Liver (tissue), 9 donors: ENCODE data around the gene GNAO1. TPM values are rescaled to one million over a fixed set of nuclear protein-coding genes. Genes with fewer than 3 reads are reported as not detected.
A peak's percentile ranks its signal among the peaks of the same experiment; 100 is the strongest.

Experiments
- DNase-seq: peaks from one replicate; pipeline ENCODE4 v3.0.0-alpha.2; 2017; ENCODE audit warnings: low spot score
- H3K27ac ChIP-seq, 2 donors: one replicate each; pipeline ENCODE4 v1.7.0; 2013; ENCODE audit warnings: inconsistent platforms in 2 of 2, low read length in 2 of 2, control low read depth in 1 of 2, low read depth in 1 of 2, mild to moderate bottlenecking in 1 of 2
- H3K27me3 ChIP-seq, 4 donors: one replicate each; pipeline versions ENCODE4 v1.6.1 to v1.7.0; 2013; ENCODE audit warnings: low read length in 3 of 4, inconsistent platforms in 1 of 4, mild to moderate bottlenecking in 1 of 4, moderate library complexity in 1 of 4; ENCODE audit not compliant: control insufficient read depth in 4 of 4, insufficient read depth in 4 of 4
- H3K36me3 ChIP-seq, 4 donors: one replicate each; pipeline versions ENCODE4 v1.6.1 to v1.7.0; 2013; ENCODE audit warnings: low read length in 3 of 4, mild to moderate bottlenecking in 3 of 4, low read depth in 1 of 4, moderate library complexity in 1 of 4; ENCODE audit not compliant: control insufficient read depth in 4 of 4, insufficient read depth in 3 of 4
- H3K4me1 ChIP-seq, 4 donors: one replicate each; pipeline versions ENCODE4 v1.6.1 to v1.7.0; 2013; ENCODE audit warnings: low read length in 3 of 4, mild to moderate bottlenecking in 3 of 4, moderate library complexity in 1 of 4; ENCODE audit not compliant: control insufficient read depth in 4 of 4, insufficient read depth in 4 of 4
- H3K4me3 ChIP-seq, 3 donors: one replicate each; pipeline versions ENCODE4 v1.6.1 to v1.7.0; 2013; ENCODE audit warnings: low read length in 3 of 3, control low read depth in 1 of 3, low read depth in 1 of 3, mild to moderate bottlenecking in 1 of 3
- H3K9ac ChIP-seq, 2 donors: one replicate each; pipeline ENCODE4 v1.7.0; 2013; ENCODE audit warnings: low read length in 2 of 2, mild to moderate bottlenecking in 2 of 2, moderate library complexity in 2 of 2, control low read depth in 1 of 2, low read depth in 1 of 2
- H3K9me3 ChIP-seq, 4 donors: one replicate each; pipeline versions ENCODE4 v1.6.1 to v1.7.0; 2013; ENCODE audit warnings: low read length in 3 of 4; ENCODE audit not compliant: control insufficient read depth in 4 of 4
- EGR1 ChIP-seq, 2 donors: IDR thresholded peaks; 2 replicates each; pipeline ENCODE4 v1.6.1; 2016 to 2018; ENCODE audit warnings: antibody characterized with exemption in 2 of 2, low read depth in 2 of 2
- FOXA1 ChIP-seq: IDR thresholded peaks from 2 replicates; pipeline ENCODE4 v1.6.1; 2016; ENCODE audit warnings: antibody characterized with exemption
- FOXA2 ChIP-seq: IDR thresholded peaks from 2 replicates; pipeline ENCODE4 v1.6.1; 2016; ENCODE audit warnings: antibody characterized with exemption
- GABPA ChIP-seq, 2 donors: IDR thresholded peaks in 1 of 2; conservative IDR thresholded peaks in 1 of 2; 2 replicates each; pipeline ENCODE4 v1.6.1; 2016; ENCODE audit warnings: antibody characterized with exemption in 2 of 2, mild to moderate bottlenecking in 1 of 2, moderate library complexity in 1 of 2
- HNF4A ChIP-seq, 2 donors: conservative IDR thresholded peaks; 2 replicates each; pipeline ENCODE4 v1.6.1; 2016; ENCODE audit warnings: antibody characterized with exemption in 2 of 2, mild to moderate bottlenecking in 2 of 2
- HNF4G ChIP-seq: IDR thresholded peaks from 2 replicates; pipeline ENCODE4 v1.6.1; 2016; ENCODE audit warnings: antibody characterized with exemption
- JUND ChIP-seq, 2 donors: IDR thresholded peaks; 2 replicates each; pipeline ENCODE4 v1.6.1; 2016; ENCODE audit warnings: antibody characterized with exemption in 2 of 2
- NR2F2 ChIP-seq: IDR thresholded peaks from 2 replicates; pipeline ENCODE4 v1.6.1; 2016; ENCODE audit warnings: antibody characterized with exemption
- RAD21 ChIP-seq, 2 donors: IDR thresholded peaks; 2 replicates each; pipeline ENCODE4 v1.6.1; 2016; ENCODE audit warnings: antibody characterized with exemption in 2 of 2, mild to moderate bottlenecking in 2 of 2
- RXRA ChIP-seq, 2 donors: IDR thresholded peaks; 2 replicates each; pipeline ENCODE4 v1.6.1; 2017 to 2018; ENCODE audit warnings: antibody characterized with exemption in 2 of 2, mild to moderate bottlenecking in 1 of 2
- SP1 ChIP-seq: IDR thresholded peaks from 2 replicates; pipeline ENCODE4 v1.6.1; 2018; ENCODE audit warnings: antibody characterized with exemption, mild to moderate bottlenecking
- TAF1 ChIP-seq: conservative IDR thresholded peaks from 2 replicates; pipeline ENCODE4 v1.6.1; 2016; ENCODE audit warnings: antibody characterized with exemption, mild to moderate bottlenecking
- YY1 ChIP-seq: IDR thresholded peaks from 2 replicates; pipeline ENCODE4 v1.6.1; 2016; ENCODE audit warnings: antibody characterized with exemption, mild to moderate bottlenecking
- WGBS: extraction: QIAGEN DNeasy Blood & Tissue Kit; methylation state at CpG from one replicate; pipeline ENCODE4 v1.1.7; 2013; 5-methylcytosine and 5-hydroxymethylcytosine counted together
- polyA plus RNA-seq, 2 donors: library from polyadenylated mRNA; stranded (reverse) in 1 of 2; unstranded in 1 of 2; fragments of 200-250 nt in 1 of 2; fragments of >200 nt in 1 of 2; fragmentation: Nextera tagmentation in 1 of 2; extraction: Ambion mirVana in 1 of 2; gene quantifications; one replicate each; pipeline versions ENCODE4 v1.2.1 to v1.2.3, GENCODE V29; 2013 to 2015
- total RNA-seq, 2 donors: library from RNA; depleted of rRNA; stranded (reverse); fragments of >200 nt; gene quantifications; one replicate each; pipeline ENCODE4 v1.2.3, GENCODE V29; 2014
- TF ChIP-seq, protein P1 (sequence below): fragments of 150-350 bp; IDR thresholded peaks from 2 replicates; pipeline ENCODE4 v1.5.1; 2017; ENCODE audit warnings: improper control_type of control experiment, low read depth, low read length; ENCODE audit not compliant: missing input control
- TF ChIP-seq, protein P2 (sequence below): IDR thresholded peaks from 2 replicates; pipeline ENCODE4 v1.6.1; 2016; ENCODE audit warnings: antibody characterized with exemption
- TF ChIP-seq, protein P3 (sequence below): IDR thresholded peaks from 2 replicates; pipeline ENCODE4 v1.6.1; 2016; ENCODE audit warnings: antibody characterized with exemption
- TF ChIP-seq, protein P4 (sequence below): IDR thresholded peaks from 2 replicates; pipeline ENCODE4 v1.6.1; 2016; ENCODE audit warnings: antibody characterized with exemption, mild to moderate bottlenecking
- TF ChIP-seq, protein P5 (sequence below): IDR thresholded peaks from 2 replicates; pipeline ENCODE4 v1.6.1; 2016; ENCODE audit warnings: antibody characterized with exemption
- donor health status: healthy.
- donor health status: healthy.
- donor health status: healthy.
- donor health status: healthy.
- donor health status: healthy.

GNAO1 gene
- total and polyA plus RNA-seq, 4 donors, result 0.61 to 15.1 (median 7.0) TPM

DNA sequence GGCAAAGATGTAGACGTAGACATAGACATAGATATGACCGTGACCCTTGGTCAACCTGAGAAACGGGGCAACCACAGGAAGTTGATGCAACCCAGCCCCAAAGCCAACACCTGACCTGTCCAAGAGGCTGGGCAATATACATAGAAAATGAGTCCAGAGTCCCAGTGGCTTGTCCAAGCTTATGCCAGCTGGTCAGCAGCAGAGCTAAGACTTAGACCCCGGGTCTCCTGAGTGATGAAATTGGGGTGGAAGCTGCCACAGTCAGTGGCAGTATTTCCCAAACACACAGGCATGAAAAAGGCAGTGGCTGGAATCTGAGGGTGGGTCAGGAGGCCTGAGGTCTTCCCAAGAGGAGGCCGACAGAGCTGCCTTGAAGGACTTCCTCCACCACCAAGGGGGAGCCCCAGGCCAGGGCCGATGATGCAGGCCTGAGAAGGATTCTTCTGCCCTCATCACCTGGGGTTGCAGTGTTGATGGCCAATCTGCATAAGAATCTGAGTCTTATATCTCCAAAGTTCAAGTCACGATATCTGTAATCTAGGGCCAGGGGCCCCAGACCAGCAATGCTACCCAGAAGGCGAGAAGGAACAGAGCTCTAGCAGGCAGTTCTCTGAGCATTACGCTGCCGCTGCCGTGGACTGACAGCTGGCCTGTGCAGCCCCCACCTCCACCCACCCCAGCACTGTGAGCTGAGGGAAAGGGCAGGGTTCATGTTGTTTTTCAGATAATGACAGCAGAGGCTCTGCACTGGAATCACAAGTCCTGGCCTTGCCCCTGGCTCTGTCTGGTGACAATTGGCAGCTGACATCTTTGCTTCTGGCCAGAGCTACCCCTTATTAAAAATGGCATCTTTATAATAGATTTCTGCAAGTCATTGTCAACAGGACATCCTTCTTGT, 72.7 kb downstream of the GNAO1 start (continued):
- TF ChIP-seq, protein P1, sequence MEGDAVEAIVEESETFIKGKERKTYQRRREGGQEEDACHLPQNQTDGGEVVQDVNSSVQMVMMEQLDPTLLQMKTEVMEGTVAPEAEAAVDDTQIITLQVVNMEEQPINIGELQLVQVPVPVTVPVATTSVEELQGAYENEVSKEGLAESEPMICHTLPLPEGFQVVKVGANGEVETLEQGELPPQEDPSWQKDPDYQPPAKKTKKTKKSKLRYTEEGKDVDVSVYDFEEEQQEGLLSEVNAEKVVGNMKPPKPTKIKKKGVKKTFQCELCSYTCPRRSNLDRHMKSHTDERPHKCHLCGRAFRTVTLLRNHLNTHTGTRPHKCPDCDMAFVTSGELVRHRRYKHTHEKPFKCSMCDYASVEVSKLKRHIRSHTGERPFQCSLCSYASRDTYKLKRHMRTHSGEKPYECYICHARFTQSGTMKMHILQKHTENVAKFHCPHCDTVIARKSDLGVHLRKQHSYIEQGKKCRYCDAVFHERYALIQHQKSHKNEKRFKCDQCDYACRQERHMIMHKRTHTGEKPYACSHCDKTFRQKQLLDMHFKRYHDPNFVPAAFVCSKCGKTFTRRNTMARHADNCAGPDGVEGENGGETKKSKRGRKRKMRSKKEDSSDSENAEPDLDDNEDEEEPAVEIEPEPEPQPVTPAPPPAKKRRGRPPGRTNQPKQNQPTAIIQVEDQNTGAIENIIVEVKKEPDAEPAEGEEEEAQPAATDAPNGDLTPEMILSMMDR, result no peak
- TF ChIP-seq YY1 (peak; percentile 59), RAD21 (IDR thresholded peaks at IDR 0.05) (peak; percentile 30 to 50)

DNA sequence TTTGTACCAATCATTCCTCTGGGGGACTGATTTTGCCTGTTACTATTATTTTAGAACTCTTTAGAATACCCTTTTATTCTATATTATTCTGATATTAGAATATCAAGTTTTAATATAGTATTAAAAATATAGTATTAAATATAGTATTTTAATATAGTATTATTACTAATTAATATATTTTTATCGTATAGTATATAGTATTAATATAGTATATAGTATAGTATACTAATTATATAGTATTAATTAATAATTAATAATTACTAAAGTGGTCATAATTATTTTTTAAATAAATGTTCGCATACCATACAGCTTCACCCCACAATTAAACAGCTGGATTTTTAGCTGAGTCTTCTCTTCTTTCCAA, 73.3 kb downstream of the GNAO1 start:
- Histone ChIP-seq H3K4me3 (no peak overlapping the region), H3K27me3 (no peaks in the 10 kb centered on the region), H3K4me1 (peaks cover 15 to 59% (median 43%) of the 10 kb centered on the region in 4 donors), H3K9ac (no peak overlapping the region), H3K27ac (peak overlapping the region; percentile 87 to 97), H3K9me3 (no peaks in the 10 kb centered on the region), H3K36me3 (no peaks in the 10 kb centered on the region)
- TF ChIP-seq, protein P2, sequence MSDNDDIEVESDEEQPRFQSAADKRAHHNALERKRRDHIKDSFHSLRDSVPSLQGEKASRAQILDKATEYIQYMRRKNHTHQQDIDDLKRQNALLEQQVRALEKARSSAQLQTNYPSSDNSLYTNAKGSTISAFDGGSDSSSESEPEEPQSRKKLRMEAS, result no peak
- TF ChIP-seq, protein P3, sequence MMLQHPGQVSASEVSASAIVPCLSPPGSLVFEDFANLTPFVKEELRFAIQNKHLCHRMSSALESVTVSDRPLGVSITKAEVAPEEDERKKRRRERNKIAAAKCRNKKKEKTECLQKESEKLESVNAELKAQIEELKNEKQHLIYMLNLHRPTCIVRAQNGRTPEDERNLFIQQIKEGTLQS, result no peak
- no peak for TF ChIP-seq HNF4G
- no peak for TF ChIP-seq YY1
- no peak for TF ChIP-seq FOXA2
- TF ChIP-seq HNF4A (conservative IDR thresholded peaks at IDR 0.05), result no peak
- no peak for TF ChIP-seq RAD21 (IDR thresholded peaks at IDR 0.05)
- TF ChIP-seq, protein P4, sequence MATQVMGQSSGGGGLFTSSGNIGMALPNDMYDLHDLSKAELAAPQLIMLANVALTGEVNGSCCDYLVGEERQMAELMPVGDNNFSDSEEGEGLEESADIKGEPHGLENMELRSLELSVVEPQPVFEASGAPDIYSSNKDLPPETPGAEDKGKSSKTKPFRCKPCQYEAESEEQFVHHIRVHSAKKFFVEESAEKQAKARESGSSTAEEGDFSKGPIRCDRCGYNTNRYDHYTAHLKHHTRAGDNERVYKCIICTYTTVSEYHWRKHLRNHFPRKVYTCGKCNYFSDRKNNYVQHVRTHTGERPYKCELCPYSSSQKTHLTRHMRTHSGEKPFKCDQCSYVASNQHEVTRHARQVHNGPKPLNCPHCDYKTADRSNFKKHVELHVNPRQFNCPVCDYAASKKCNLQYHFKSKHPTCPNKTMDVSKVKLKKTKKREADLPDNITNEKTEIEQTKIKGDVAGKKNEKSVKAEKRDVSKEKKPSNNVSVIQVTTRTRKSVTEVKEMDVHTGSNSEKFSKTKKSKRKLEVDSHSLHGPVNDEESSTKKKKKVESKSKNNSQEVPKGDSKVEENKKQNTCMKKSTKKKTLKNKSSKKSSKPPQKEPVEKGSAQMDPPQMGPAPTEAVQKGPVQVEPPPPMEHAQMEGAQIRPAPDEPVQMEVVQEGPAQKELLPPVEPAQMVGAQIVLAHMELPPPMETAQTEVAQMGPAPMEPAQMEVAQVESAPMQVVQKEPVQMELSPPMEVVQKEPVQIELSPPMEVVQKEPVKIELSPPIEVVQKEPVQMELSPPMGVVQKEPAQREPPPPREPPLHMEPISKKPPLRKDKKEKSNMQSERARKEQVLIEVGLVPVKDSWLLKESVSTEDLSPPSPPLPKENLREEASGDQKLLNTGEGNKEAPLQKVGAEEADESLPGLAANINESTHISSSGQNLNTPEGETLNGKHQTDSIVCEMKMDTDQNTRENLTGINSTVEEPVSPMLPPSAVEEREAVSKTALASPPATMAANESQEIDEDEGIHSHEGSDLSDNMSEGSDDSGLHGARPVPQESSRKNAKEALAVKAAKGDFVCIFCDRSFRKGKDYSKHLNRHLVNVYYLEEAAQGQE, result no peak
- no peak for TF ChIP-seq EGR1 (IDR thresholded peaks at IDR 0.05; ENCODE audit: low read depth in 2 of 2)
- no peak for TF ChIP-seq RXRA (IDR thresholded peaks at IDR 0.05)
- TF ChIP-seq NR2F2, result no peak
- TF ChIP-seq SP1, result no peak
- TF ChIP-seq GABPA (IDR thresholded peaks at IDR 0.05 in 1 of 2, conservative IDR thresholded peaks at IDR 0.05 in 1 of 2), result no peak
- WGBS, result 71% methylated on average over 2 of the region's 2 CpGs
- DNase-seq, result no peak

DNA sequence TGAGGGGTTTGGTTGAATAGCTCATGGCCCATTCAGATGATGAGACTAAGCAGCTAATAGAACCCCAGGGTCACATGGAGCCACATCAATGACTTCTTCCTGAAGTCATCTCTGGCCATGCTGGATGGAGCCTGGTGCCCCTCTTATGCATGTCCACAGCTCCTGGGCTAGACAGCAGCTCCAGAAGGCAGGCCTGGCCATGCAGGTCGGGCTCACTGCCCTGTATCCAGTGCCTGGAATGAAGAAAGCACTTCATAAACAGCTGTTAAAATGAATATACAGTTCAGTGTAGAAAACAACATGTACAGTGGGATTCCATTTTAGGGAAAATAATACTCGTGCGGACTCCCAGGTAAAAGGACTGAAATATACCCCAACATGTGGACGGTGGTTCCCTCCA, 73.9 kb downstream of the GNAO1 start:
- H3K27me3 ChIP-seq, result no peaks in the 10 kb centered on the region
- WGBS, result 93% methylated on average over 4 of the region's 4 CpGs
- no peak for DNase-seq
- no peaks in the 10 kb centered on the region for H3K9me3 ChIP-seq
- peaks cover 16 to 65% (median 49%) of the 10 kb centered on the region in 4 donors for H3K4me1 ChIP-seq
- H3K9ac ChIP-seq, result no peak overlapping the region
- H3K36me3 ChIP-seq, result no peaks in the 10 kb centered on the region
- no peak overlapping the region for H3K4me3 ChIP-seq
- H3K27ac ChIP-seq, result peak overlapping the region; percentile 21 to 63
- TF ChIP-seq FOXA2 (no peak), HNF4G (no peak), SP1 (no peak), JUND (IDR thresholded peaks at IDR 0.05) (no peak), FOXA1 (no peak), RAD21 (IDR thresholded peaks at IDR 0.05) (no peak), TAF1 (no peak), NR2F2 (no peak)
- TF ChIP-seq, protein P1, result no peak
- TF ChIP-seq, protein P5, sequence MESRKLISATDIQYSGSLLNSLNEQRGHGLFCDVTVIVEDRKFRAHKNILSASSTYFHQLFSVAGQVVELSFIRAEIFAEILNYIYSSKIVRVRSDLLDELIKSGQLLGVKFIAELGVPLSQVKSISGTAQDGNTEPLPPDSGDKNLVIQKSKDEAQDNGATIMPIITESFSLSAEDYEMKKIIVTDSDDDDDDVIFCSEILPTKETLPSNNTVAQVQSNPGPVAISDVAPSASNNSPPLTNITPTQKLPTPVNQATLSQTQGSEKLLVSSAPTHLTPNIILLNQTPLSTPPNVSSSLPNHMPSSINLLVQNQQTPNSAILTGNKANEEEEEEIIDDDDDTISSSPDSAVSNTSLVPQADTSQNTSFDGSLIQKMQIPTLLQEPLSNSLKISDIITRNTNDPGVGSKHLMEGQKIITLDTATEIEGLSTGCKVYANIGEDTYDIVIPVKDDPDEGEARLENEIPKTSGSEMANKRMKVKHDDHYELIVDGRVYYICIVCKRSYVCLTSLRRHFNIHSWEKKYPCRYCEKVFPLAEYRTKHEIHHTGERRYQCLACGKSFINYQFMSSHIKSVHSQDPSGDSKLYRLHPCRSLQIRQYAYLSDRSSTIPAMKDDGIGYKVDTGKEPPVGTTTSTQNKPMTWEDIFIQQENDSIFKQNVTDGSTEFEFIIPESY, result no peak
- TF ChIP-seq, protein P3, result no peak
